GM04503 (cell line): ENCODE results near the gene KIF1A.

Experiments used
- DNase-seq: peaks from one replicate; pipeline ENCODE4 v3.0.0-alpha.2; 2012; ENCODE audit warnings: low read depth

KIF1A gene

DNA sequence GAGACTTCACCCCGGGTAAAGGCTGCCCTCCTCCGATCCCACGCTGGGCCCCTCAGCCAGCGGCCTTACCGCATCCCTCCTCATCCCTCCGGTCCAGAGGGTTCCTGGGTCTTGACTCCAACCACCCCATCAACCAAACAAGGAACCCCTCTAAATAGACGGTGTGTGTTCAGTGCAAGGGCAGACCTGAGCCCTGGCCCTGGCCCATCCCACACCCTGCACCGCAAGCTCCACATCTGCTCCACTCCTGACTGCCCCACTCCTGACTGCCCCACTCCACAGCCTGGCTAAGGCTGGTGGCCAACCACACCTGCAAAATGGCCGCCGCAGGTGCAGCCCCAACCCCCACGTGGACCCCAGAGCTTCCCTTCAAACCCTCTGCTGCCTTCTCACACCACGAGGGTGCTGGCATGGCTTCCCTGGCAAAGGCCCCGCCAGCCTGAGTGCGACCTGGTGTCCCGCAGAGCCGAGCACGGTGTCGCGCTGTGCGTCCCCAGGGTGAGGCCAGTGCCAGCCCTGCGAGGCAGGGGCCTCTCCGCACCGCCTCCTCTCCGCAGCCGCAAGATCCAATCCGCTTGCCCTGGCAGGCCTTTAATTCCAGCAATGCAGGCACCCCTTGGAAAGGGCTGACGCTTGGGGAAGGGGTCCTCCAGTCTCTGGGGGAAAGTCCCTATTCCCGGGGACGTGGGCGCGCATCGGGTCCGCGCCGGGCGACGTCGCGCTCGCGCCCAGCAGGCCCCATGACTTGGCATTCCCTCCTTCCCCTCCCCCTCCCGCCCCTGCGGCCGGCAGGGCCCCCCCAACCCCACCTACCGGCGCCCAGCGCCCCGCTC lies 1.5 kb downstream of the KIF1A start:
- DNase-seq: no peak

DNA sequence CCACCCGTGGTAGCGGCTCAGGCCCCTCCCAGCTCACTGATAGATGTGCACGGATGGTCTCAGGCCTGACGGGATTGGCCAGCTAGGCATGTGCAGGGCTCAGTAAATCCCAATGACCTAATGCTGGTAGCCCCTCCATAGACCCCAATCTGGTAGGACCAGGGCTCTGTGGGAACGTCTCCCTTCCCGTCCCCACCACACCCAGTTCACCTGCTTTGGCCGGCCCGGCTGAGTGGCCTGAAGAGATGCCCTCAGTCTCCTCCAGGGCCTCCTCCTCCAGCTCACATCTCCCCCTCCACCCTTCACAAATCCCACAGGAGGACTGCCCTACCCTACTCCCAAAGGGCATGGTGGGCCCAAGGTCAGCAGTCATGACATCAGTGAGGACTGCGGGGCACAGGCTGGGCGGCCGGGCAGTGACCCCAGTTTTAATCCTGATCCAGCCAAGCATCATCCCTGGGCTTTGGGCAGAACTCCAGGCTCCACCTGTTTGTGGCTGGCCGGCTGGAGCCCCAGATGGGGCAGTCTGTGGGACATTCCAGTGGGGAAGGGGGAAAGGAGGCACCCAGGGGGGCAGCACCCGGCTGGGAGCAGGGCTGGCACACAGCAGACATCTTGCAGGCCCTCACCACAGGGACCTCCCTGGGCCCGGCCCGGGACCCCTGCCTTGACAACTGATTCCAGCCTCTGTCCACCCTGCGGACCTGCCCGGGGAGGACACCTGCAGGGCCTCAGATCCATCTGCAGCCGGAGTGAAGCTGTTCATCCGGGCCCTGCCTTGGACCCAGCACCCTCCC lies 2.3 kb downstream of the KIF1A start:
- DNase-seq: no peak

DNA sequence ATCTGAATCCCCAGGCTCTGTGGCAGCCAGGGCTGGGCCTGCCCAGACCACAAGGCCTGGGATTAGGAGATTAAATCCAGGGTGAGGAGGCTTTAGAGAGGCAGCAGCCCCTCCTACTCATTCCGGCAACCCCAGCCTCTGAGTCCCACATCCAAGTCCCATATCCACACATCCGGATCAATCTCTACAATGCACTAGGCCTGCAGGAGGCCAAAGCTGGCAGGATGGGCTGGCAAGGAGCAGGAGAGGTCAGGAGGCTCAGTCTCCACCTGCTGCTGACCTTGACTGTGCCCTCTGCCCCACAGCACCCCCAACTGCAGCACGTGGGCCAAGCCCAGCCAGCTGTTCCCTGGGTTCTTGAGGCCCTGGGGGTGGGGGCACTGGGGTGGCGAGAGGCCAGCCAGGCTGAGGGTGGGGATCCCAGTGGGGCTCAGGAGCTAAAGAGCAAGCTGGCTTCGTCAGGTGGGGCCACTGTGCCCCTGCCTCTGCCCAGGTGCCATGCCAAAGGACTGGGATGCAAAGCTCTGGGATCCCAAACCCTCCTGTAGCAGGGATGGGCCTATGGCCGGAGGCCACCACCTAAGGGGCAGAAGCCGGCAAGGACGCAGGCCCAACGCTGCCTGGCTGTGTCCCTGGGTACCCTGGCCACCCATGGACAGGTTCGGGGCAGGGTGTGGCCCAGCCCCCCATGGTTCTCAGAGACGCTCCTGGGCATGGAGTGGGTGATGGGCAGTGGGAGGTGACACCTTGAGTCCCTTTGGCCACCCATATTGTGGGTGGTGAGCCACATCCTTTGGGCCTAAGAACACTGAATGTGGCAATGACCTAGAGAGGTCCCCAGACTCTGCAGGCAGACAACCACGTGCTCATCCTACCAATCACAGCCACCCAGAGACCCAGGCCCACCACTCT lies 3.2 kb downstream of the KIF1A start:
- no peak for DNase-seq

DNA sequence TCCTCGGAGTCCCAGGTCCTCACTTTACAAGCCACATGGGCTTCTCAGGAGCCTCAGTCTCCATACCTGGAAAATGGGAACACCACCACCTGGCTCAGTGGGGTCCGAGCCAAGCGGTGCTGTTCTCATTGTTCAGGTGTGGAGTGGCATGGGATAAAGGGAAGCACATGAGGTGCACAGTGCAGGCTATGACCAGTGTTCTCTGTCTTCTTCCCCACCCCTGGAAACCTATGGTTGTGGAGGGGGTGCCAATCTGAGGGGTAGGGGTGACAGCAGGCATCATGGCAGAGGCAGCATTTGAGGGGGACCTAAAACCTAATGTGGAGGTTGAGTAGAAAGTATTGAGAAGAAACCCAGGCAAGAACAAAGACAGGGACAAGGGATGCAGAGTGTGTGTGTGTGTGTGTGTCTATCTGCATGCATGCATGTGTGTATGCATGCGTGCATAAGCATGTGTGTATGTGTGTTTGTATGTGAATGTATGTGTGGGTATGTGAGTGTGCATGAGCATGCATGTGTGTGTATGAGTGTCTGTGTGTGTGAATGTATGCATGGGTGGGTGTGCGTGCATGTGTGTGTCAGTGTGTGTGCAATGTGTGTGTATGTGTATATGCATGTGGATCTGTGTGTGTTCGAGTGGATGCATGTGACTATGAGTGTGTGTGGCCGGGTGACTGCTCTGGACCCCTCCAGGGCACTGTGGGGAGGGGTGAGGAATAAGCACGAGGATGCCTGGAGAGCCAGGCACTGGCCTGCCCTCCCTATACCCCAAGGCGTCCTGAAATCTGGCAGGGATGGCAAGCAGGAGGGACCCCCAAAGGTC lies 4.0 kb downstream of the KIF1A start:
- DNase-seq: no peak

DNA sequence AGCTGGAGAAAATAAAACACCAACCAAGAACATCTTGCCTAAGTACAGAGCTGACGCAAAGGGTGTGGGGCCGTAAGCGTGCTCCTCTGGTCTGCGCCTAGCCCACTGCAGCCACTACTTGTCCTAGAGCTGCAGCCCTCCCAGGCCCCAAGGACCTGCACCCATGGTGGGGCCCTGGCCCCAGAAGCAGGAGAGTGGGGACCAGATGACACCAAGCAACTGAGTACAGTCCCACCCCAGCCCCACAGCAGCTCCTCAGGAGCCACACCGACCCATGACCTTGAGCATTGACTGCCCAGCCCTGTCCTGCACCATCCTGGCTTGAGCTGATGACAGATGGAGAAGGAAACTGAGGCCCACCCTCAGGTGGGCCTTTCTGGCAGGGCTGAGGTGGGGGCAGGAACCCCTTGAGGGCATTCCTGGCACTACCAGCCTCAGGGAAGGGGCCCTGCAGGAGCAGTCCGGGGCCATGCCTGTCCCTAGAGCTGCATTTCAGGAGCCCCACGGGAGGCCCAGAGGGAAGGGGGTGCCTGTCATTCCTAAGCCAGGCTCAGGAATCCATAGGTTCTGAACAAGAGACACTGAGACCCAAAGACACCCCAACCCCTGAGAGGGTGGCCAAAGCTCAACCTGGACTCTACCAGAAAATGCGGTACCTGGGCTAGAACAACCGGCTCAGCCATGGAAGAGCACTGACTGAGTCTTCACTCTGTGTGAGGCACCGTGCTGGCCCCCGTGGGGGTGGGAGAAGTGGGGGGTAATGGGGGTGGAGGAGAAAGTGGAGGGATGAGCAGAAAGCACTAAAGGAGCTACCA lies 4.9 kb downstream of the KIF1A start:
- no peak for DNase-seq

DNA sequence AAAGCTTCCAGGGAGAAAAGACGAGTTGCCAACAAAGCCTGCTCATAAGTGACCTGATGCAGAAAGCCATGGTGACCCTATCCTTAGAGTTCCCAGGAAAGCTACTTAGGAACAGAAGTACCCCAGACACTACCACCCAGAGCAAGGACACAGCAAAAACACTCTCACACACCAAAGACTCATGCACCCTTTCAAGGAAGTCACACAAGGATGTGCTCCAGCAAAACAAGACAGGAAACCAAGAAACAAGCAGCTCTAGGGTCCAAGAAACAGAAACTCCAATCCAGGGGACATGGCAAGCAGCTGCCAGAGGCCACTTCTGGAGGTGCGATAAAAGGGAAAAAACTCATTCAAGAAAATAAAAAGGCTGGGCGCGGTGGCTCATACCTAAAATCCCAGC lies 5.7 kb downstream of the KIF1A start:
- no peak for DNase-seq

DNA sequence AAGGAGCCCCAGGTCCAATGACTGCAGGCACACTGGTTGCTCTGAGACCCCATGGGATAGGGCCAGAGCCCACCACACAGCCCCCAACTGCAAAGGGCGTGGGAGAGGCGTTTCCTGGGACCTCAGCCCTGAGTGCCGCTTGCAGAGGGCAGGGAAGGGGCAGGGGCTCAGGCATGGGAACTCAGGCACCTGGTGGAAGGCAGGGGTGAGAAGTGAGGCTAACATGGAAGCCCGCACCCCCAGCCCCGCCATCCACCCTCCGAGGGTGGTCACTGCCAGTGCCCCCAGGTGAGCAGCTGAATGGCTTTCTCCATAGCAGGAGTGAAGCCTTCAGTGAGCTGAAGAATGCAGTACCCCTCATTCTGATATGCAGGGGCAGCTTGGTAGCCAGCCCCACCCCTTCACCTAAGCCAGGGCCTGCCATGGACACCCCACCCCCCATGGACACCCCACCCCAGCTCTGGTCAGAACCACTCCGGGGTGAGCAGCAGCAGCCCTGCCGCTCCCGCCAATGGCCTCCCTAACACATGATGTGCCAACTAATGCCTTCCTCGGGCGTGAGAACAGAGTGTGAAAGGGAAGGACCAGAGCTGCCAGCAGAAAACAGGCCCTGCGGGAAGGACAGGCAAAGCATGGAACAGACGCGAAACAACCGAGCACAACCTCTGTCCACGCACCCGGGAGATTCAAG lies 6.6 kb downstream of the KIF1A start:
- DNase-seq: no peak

DNA sequence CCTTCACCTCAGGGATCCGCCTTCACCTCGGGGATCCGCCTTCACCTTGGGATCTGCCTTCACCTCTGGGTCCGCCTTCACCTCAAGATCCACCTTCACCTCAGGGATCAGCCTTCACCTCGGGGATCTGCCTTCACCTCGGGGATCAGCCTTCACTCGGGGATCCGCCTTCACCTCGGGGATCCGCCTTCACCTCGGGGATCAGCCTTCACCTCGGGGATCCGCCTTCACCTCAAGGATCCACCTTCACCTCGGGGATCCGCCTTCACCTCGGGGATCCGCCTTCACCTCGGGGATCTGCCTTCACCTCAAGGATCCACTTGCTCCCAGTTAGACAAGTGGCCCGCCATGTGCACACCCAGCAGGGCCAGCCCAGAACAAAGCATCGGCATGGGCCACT lies 7.3 kb downstream of the KIF1A start:
- no peak for DNase-seq

DNA sequence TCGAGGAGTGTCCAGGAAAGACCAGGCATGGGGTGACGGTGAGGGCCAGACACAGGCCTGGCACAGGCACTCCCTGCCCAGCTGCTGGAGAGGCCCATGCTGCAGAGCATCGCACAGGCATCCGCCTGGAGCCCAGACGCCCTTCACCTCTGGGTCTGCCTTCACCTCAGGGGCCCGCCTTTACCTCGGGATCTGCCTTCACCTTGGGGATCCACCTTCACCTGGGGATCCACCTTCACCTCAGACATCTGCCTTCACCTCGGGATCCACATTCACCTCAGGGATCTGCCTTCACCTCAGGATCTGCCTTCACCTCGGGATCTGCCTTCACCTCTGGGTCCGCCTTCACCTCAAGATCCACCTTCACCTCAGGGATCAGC lies 7.7 kb downstream of the KIF1A start:
- no peak for DNase-seq

DNA sequence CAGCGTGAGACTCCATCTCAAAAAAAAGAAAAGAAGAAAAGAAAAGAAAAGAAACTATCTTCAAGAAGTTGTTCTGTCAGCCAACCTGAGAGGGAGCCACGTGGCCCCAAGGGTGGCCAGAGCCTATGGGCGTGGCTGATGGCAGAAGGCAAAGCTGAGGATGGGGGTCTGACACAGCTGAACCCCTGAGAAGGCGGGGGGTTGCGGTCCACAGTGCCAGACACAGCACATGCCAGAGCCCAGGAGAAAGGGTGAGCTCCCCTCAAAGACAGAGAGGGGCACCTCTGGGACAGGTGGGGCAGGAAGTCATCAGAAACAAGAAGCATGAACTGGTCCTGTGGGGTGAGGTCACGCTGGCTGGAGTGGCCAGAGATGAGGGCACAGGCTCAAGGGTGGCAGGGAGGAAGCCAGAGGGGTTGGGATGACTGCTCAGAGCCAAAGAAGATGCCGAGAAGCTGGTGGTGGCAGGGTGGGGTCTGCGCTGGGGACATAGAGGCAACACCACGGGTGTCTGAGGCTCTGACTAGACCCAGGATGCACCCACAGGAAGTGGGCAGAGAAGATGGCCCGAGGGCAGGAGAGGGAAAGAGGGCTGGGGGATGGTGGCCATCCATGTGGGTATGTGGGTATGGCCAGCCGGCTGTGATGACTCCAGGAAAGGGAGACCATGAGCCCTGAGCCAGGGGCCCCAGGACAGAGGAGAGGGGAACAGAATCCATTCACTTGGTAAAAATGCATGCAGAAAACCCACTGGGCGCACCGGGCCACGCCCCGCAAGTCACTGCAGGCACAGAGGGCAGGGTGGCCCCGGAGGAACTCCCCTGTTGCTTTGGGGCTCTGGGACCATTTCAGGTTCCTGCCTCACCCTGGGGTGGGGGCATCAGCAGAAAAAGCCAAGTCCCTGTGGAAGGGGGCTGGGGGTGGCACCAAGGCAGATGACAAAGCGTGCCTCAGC lies 8.4 kb downstream of the KIF1A start:
- DNase-seq: no peak

DNA sequence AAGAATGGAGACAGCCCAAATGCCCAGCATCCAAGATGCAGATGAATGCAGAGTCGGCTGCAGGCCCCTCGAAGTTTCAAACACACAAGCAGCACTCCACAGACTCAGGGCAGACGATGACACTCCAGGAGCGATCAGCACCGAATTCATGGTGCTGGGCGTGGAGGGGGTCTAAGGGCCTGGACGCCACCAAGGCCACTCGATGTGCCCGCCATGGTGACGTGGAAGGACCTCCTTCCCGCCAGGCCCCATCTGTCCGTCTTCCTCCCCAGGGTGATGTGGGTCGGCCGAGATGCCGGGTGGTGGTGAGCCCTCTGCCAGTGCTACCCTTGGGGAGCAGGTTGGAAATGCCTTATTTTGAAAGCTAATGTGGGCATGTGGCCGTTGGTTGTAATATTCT lies 9.4 kb downstream of the KIF1A start:
- DNase-seq: no peak

DNA sequence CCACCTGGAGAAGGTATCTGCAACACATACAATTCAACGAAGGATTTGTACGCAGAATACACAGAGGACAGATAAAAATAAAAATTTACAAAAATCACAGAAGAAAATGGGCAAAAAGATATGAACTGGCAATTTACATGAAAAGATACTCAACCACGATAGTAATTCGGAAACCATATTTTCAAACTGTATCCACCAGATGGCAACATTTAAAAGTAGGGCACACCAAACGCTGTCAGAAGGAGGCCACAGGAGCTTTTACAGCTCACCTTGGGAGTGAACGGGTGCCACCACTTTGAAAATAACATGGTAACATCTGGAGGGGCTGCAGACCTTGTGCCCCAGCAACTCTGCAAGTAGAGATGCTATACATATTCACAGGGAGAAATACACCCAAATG lies 9.8 kb downstream of the KIF1A start:
- DNase-seq: no peak

DNA sequence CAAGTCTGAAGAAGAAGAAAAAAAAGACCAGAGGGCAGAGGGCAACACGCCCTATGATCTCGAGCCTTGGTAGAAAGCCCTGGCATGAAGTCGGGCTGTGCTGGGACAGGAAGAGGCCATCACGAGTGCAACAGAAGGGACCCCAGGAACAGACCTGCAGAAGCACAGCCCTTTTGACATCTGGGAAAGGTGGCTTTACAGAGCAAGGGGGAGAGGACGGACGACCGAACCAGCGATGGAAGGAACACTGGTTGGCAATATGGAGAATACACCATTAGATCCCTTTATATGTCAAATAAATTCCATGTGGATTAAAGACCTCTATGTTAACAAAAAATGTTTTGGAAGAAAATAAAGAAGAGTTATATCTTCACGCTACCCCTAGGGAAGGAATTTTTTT lies 10.7 kb downstream of the KIF1A start:
- no peak for DNase-seq

DNA sequence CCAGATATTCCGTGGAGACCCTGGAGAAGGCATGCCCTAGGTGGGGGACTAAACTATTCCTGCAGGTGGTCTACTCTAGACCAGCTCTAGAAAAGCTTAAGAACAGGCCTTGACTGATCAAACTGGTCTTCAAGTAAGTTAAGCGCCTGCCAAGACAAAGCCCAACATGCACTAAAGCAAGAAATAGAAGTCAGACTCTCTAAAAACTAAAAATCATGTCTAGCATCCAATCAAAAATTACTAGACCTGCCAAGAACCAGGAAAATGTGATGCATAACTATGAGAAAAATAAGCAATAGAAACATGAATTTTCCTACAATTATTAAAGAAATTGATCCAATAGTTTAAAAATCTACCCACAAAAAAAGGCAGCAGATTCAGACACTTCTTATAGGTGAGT lies 13.6 kb downstream of the KIF1A start:
- DNase-seq: no peak

DNA sequence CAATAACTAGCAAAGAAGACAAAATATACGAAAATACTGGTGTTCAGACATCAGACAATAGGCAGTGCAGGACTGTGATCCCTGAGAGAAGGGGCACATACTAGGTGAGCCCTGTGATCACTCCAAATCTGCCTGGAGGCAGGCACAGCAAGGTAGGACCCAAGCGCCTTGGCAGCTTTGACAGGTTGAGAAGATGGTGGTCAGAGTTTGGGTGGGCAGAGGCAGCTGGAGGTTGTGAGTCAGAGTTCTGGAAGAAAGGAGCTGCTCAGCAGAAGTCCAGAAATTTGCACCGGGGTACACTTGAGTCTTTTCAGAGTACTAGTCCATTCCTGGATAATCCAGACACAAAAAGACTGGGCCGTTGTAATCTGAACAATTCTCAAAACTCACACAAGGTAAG lies 14.0 kb downstream of the KIF1A start:
- DNase-seq: no peak

DNA sequence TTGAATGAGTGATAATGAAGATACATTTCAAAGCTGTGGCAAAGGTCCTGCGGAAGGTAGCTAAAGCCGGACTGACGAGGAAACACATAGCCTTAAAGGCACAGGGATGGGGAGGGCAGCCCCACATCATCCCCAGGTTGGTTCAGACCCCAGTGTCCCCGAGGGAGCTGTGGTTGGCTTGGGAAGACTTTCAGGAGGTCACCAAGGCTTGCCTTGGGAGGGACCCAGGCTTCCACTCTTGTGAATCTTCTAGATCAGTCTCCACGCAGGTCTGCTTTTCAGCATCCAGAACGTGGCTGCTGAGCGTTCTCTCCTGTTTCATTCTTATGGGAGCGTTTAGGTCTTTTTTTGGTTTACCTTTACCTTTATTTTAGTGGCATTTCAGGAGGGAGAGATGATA lies 16.8 kb downstream of the KIF1A start:
- DNase-seq: no peak

DNA sequence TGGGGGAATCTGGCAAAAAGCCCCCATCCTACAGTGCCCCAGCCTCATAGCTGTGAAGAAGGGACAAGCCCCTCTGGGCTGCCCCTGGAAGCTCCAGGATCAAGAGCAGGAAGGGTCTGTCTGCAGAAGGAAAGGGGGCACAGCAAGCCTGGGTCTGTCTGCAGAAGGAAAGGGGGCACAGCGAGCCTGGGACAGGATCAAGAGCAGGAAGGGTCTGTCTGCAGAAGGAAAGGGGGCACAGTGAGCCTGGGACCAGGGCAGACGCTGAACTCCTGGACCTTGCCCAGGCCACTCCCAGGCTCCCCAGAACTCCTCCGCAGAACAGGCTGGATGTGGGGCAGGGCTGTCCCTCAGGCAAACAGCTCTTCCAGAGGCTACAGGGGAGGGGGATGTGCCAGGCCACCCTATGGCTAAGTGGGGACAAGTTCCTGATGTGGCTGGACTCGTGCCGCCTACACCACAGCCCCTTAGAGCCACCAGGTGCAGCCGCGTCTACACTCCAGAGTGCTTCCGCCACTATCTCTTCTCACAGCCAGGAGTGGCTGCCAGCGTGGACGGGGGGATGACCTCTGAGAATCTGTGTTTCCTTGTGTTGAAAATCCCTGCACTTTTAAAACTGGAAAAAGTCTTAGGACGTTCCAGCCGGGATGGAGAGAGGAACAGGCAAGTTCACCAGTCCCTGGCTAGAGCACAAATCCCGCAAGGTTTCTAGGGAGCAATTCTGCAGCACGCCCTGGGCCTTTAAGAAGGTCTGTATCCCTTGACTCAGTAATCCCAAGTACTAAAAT lies 20.8 kb downstream of the KIF1A start:
- no peak for DNase-seq

DNA sequence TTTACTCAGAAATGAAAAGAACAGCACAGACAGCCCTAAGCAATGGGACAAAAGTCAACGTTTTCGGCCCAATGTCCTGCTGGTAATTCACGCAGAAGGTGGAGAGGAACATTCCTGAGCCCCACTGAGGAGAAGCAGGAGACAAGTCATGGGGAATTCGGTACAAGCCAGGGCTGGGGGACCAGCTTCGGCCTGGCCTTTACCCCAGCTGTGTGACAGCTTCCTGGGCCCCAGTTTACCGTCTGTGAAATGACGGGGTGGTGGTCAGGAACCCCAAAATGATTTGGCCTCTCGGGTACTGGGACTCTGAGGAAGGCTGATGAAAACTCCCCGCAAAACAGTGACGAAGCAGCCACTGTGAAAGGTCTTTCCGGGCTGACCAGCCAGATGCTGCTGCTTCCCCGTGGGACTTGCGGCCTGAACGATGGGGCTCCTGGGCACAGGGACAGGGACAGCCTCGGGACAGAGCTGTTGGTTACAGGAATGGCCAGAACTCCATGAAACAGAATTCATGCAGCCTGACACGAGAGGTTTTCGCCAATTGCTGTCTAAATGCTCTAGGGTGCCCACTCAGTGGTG lies 21.6 kb downstream of the KIF1A start:
- DNase-seq: no peak
